Osteoblast (primary cell): ENCODE data around the gene ATXN10. TPM values are rescaled to one million over a fixed set of nuclear protein-coding genes. Genes with fewer than 3 reads are reported as not detected.

Experiments used
- DNase-seq: peaks from one replicate; pipeline ENCODE4 v3.0.0; 2011; ENCODE audit warnings: low spot score, mixed read lengths; ENCODE audit not compliant: insufficient read length; ENCODE audit errors: missing footprints
- H2AFZ ChIP-seq: 2 replicates; pipeline ENCODE4 v1.6.0; 2011; ENCODE audit warnings: mild to moderate bottlenecking, low read length
- H3K27ac ChIP-seq: 2 replicates; pipeline ENCODE4 v1.5.1; 2011; ENCODE audit warnings: mild to moderate bottlenecking, low read depth, low read length, moderate library complexity
- H3K27me3 ChIP-seq: 2 replicates; pipeline ENCODE4 v1.6.0; 2012; ENCODE audit warnings: mild to moderate bottlenecking, control low read depth, inconsistent platforms, low read length, moderate library complexity; ENCODE audit not compliant: insufficient read depth
- H3K36me3 ChIP-seq: 2 replicates; pipeline ENCODE4 v1.5.1; 2011; ENCODE audit warnings: mild to moderate bottlenecking, low read length, control low read depth, moderate library complexity; ENCODE audit not compliant: insufficient read depth
- H3K4me1 ChIP-seq: 2 replicates; pipeline ENCODE4 v1.5.1; 2011; ENCODE audit warnings: mild to moderate bottlenecking, low read length, control low read depth, moderate library complexity; ENCODE audit not compliant: insufficient read depth
- H3K4me2 ChIP-seq: 2 replicates; pipeline ENCODE4 v1.6.0; 2011; ENCODE audit warnings: mild to moderate bottlenecking, low read length; ENCODE audit not compliant: insufficient read depth
- H3K4me3 ChIP-seq: fragments of 200-600 bp; sonication (generic); 3 replicates; pipeline ENCODE4 v1.5.1; 2012; ENCODE audit warnings: mild to moderate bottlenecking, low read length, inconsistent platforms; ENCODE audit not compliant: insufficient read depth
- H3K79me2 ChIP-seq: 2 replicates; pipeline ENCODE4 v1.6.0; 2012; ENCODE audit warnings: mild to moderate bottlenecking, low read length, control low read depth, inconsistent platforms; ENCODE audit not compliant: insufficient read depth
- H3K9me3 ChIP-seq: 2 replicates; pipeline ENCODE4 v1.5.1; 2011; ENCODE audit warnings: low read depth, low read length, control low read depth
- H4K20me1 ChIP-seq: 2 replicates; pipeline ENCODE4 v1.6.0; 2012; ENCODE audit warnings: mild to moderate bottlenecking, low read length, control low read depth; ENCODE audit not compliant: insufficient read depth
- total RNA-seq: library from RNA; depleted of rRNA; stranded (reverse); fragments of >200 nt; gene quantifications from 2 replicates; pipeline ENCODE4 v1.2.3, GENCODE V29; 2012
- TF ChIP-seq, protein P1 (sequence below): IDR thresholded peaks from 2 replicates; pipeline ENCODE4 v1.5.1; 2011; ENCODE audit warnings: mild to moderate bottlenecking, low read depth, low read length, moderate library complexity; ENCODE audit errors: extremely low read depth

ATXN10 gene
- total RNA-seq, 1 donor, result 138 TPM

DNA sequence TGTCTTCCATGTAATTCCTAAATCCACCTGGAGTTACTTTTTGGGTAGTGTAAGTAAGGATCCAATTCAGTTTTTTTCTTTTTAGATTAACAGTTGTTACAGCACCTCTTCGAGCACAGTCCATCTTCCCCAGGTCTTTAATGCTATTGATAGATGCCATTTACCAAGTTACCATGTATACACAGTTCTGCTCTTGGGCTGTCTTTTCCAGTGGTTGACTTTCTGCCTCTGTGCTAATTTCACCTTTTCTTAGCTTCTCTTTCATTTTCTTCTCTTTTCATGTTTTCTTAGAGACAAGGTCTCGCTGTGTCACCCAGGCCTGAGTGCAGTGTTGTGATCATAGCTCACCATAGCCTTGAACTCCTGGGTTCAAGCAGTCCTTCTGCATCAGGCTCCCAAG lies 12.0 kb downstream of the ATXN10 start:
- Histone ChIP-seq H3K9me3 (no peaks in the 10 kb centered on the region), H4K20me1 (peaks cover 5% of the 10 kb centered on the region), H3K27ac (peak overlapping the region; percentile 93), H3K79me2 (peaks cover 85% of the 10 kb centered on the region), H3K4me2 (peak overlapping the region; percentile 66), H2AFZ (no peak overlapping the region), H3K4me1 (peaks cover 96% of the 10 kb centered on the region), H3K4me3 (peak overlapping the region; percentile 14), H3K36me3 (no peaks in the 10 kb centered on the region), H3K27me3 (no peaks in the 10 kb centered on the region)
- TF ChIP-seq, protein P1, sequence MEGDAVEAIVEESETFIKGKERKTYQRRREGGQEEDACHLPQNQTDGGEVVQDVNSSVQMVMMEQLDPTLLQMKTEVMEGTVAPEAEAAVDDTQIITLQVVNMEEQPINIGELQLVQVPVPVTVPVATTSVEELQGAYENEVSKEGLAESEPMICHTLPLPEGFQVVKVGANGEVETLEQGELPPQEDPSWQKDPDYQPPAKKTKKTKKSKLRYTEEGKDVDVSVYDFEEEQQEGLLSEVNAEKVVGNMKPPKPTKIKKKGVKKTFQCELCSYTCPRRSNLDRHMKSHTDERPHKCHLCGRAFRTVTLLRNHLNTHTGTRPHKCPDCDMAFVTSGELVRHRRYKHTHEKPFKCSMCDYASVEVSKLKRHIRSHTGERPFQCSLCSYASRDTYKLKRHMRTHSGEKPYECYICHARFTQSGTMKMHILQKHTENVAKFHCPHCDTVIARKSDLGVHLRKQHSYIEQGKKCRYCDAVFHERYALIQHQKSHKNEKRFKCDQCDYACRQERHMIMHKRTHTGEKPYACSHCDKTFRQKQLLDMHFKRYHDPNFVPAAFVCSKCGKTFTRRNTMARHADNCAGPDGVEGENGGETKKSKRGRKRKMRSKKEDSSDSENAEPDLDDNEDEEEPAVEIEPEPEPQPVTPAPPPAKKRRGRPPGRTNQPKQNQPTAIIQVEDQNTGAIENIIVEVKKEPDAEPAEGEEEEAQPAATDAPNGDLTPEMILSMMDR, result no peak
- DNase-seq, result no peak

DNA sequence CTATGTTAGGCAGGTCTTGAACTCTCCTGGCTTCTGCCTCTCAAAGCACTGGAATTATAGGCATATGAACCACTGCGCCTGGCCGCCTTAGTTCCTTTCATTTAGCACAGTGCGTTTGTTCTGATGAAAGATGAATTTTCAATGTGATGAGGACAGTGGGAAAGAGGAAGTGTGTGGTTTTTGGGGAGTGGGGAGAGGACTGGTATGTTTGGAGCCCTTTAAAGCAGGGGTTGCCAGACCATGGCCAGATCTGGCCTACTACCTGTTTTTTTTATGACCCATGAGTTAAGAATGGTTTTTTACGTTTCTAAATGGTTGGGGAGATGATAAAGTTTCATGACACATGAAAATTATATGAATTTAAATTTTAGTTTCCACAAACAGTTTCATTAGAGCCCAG lies 12.5 kb downstream of the ATXN10 start:
- Histone ChIP-seq H3K79me2 (peaks cover 82% of the 10 kb centered on the region), H2AFZ (no peak overlapping the region), H3K4me1 (peaks cover 97% of the 10 kb centered on the region), H3K27ac (peak overlapping the region; percentile 93), H3K36me3 (no peaks in the 10 kb centered on the region), H3K27me3 (no peaks in the 10 kb centered on the region), H3K4me2 (peak overlapping the region; percentile 66), H4K20me1 (peaks cover 9% of the 10 kb centered on the region), H3K4me3 (peak overlapping the region; percentile 14), H3K9me3 (no peaks in the 10 kb centered on the region)
- DNase-seq, result no peak
- TF ChIP-seq, protein P1, result no peak

DNA sequence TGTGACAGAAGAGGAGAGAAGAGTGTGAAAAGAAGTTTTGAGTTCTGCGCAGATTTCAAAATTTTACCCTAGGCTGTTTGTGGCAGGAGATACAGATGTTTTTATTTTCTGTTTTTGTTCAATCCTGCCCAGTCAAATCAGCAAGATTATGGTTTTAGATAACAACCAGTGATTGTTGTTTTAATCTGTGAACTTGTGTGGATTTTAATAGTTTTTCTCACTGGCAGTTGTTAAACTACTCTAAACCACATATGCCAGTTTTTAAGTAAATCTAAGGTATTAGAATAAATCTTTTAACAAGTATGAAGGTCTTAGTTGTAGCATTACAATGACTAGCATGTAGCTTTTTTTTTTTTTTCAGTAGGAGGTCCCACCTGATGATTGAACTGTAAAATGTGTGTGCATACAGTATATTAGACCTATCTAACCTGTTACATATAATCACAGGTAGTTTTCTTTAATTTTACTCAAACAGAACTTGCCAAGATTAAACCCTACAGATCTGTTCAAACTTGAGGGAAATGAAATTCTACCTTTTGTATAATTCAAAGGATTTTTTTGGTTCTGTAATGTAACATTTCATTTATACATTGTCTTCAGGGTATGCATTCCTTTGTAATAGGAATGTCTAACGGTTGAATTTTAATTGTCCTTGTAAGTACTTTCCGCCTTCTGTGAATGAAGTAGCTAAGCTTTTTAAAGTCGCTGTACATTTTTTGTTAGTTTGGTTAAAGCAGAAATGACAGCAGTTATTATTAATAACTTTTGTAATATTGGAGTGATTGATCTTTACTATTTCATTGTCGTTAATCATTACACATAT lies 13.3 kb downstream of the ATXN10 start:
- Histone ChIP-seq H3K27ac (peak overlapping the region; percentile 93), H2AFZ (no peak overlapping the region), H3K9me3 (no peaks in the 10 kb centered on the region), H4K20me1 (peaks cover 11% of the 10 kb centered on the region), H3K4me3 (no peak overlapping the region), H3K79me2 (peaks cover 83% of the 10 kb centered on the region), H3K36me3 (no peaks in the 10 kb centered on the region), H3K27me3 (no peaks in the 10 kb centered on the region), H3K4me1 (peaks cover 97% of the 10 kb centered on the region), H3K4me2 (peak overlapping the region; percentile 66)
- DNase-seq, result no peak
- TF ChIP-seq, protein P1, result no peak

DNA sequence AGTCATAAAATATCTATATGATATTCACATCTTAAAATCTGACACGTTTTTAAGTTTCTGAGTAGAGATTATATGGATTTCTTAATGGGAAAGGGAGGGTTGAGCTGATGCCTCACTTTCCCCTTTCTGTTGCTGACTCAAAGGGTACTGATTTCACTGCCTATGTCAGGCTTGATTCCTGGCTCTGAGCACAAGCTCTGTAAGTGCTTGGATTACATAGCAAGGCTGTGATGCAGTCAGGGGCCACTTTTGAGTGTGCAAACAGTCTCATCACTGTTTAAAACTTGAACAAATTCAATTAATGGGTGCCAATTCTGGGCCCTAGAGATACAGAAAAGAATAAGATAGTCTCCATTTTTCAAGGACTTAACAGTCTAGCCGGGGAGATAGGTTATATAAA lies 14.4 kb downstream of the ATXN10 start:
- Histone ChIP-seq H3K27me3 (no peaks in the 10 kb centered on the region), H4K20me1 (peaks cover 11% of the 10 kb centered on the region), H3K9me3 (no peaks in the 10 kb centered on the region), H3K36me3 (peaks cover 9% of the 10 kb centered on the region), H2AFZ (no peak overlapping the region), H3K27ac (peak overlapping the region; percentile 93), H3K79me2 (peaks cover 83% of the 10 kb centered on the region), H3K4me2 (peak overlapping the region; percentile 3), H3K4me3 (no peak overlapping the region), H3K4me1 (peaks cover 91% of the 10 kb centered on the region)
- TF ChIP-seq, protein P1, result no peak
- DNase-seq, result no peak
